Measurements from ENCODE around the gene RASAL3. TPM values are rescaled to one million over a fixed set of nuclear protein-coding genes. Genes with fewer than 3 reads are reported as not detected.

RASAL3 gene
- total RNA-seq, 2 donors from 2014 or later, result 2.3 to 3.7 TPM

DNA sequence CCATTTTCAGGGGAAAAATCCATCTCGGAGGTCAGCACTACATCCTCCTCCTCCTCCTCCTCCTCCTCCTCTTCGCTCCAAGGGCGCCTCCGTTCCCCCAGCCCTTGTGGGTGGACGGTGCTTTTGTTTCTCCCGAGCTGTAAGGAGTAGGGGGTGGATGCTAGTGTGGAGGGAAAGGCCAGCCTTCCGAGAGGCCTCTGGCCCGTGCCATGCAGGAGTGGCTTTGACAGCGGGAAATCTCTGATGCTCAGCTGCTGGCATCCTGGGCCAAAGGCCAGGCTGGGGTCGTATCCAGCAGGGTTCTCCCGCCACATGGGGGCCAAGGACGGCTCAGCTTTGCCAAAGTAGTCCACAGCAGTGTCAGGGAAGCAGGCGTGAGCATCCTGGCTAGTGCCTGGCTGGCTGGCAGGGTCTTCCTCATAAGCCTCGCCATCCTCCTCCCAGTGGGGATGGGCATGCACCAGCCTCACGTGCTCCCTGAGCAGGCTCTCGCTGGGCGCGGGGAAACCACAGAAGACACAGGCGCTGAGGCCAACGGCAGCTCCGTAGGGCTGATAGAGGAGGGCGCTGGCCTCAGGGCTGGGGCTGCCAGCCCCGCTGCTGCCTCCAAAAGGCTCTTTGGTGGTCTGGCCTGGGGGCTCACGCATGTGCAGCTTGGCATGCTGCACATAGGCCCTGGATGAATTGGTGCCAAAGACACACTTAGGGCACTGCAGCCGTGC is 25.1 kb downstream of the RASAL3 start:
- intact Hi-C loops (cut with DNase I), result loop anchor here in 1 of 2 donors (5.0 kb wide), 2 partner anchors 62 to 177 kb away; partner anchors contain the start of gene AKAP8
- DNase-seq (ENCODE audit: low spot score), result peak; percentile 56

GRCh38 chr19:15438577-15438976 is 25.8 kb downstream of the RASAL3 start:
- peak; percentile 78 for DNase-seq (ENCODE audit: low spot score)
- intact Hi-C loops (cut with DNase I), result loop anchor here in 1 of 2 donors (5.0 kb wide), 2 partner anchors 61 to 176 kb away; partner anchors contain the start of gene AKAP8

DNA sequence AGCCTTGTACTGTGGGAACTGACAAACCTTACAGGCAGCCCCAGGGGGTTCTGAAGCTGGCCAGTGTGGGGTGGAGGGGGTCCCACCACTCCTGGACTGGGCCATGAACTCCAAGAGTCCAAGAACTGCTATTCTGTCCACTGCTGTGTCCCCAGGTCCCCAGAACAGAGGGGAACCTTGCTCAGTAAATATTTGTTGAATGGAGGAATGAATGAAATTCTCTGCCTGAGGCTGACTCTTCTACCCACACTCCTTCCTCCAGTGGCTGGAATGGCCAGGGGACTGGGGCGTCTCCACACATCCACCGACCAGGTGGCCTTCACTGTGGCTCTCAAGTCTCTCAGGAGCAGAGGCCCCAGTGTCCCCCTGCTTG is 26.2 kb downstream of the RASAL3 start:
- intact Hi-C loops (cut with DNase I), result loop anchor here in 1 of 2 donors (5.0 kb wide), 2 partner anchors 61 to 176 kb away; partner anchors contain the start of gene AKAP8
- DNase-seq (ENCODE audit: low spot score), result no peak

DNA sequence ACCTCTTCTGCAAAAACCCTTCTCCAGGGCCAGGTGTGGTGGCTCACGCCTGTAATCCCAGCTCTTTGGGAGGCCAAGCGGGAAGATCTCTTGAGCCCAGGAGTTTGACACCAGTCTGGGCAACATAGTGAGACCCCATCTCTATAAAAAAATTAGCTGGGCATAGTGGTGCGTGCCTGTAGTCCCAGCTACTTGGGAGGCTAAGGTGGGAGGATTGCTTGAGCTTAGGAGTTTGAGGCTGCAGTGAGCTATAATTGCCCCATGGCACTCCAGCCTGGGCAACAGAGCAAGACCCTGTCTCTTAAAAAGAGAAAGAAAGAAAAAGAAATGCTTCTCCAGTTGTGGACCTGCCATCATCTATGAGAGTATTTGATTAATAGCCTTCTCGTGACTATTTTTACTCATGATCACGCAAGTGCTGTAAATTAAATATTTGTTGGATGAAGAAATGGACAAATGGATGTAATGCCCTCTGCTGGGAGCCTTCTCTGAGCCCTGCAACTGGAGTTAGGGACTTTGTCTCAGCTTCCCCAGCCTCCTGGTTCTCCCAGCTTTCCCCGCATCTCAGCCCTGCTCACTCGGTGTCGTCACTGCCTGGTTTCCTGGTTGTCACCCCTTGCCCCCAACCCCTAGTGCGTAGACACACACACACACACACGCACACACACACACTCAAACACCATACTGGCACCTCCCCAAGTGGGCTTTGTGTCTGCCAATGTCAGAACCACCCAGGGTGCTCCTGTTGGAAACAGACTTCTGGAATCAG is 26.8 kb downstream of the RASAL3 start:
- intact Hi-C loops (cut with DNase I), result loop anchor here in 1 of 2 donors (5.0 kb wide), 2 partner anchors 60 to 175 kb away; partner anchors contain the start of gene AKAP8
- no peak for DNase-seq (ENCODE audit: low spot score)

GRCh38 chr19:15436826-15437110 is 27.6 kb downstream of the RASAL3 start:
- no peak for DNase-seq (ENCODE audit: low spot score)
- intact Hi-C loops (cut with DNase I), result loop anchor here in 1 of 2 donors (5.0 kb wide), 2 partner anchors 59 to 174 kb away; partner anchors contain the start of gene AKAP8

DNA sequence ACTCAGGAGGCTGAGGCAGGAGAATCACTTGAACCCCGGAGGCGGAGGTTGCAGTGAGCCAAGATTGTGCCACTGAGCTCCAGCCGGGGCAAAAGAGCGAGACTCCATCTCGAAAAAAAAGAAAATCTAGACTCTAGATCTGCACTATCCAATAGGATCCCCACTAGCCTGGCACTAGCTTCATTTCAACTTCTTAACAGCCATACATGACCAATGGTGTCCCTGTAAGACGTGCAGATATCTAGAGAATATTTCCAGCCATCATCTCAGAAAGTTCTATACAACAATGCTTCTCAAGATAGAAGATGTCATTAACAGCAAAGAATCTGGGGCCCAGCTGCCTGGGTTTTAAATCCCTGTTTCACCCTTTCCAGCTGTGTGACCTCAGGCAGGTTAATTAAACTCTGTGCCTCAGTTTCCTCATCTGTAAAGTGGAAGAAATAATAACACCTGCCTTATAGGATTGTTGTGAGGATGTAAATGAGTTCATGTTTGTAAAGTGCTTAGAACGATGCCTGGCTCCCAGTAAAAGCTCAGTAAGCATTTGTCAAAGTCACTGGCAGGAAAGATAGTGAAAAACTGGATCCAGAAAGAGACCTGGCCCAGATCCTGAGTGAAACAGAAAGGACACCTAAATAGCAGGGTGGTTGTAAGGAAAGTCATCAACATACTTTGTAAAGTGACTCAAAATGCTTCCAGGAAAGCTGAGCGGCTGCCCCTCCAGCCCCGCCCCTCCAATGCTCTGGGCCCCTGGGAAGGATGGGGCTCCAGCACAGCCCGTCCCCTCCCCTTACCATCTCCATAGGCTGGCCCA is 28.1 kb downstream of the RASAL3 start:
- DNase-seq (ENCODE audit: low spot score), result no peak
- intact Hi-C loops (cut with DNase I), result loop anchor here in 1 of 2 donors (5.0 kb wide), 2 partner anchors 59 to 174 kb away; partner anchors contain the start of gene AKAP8

DNA sequence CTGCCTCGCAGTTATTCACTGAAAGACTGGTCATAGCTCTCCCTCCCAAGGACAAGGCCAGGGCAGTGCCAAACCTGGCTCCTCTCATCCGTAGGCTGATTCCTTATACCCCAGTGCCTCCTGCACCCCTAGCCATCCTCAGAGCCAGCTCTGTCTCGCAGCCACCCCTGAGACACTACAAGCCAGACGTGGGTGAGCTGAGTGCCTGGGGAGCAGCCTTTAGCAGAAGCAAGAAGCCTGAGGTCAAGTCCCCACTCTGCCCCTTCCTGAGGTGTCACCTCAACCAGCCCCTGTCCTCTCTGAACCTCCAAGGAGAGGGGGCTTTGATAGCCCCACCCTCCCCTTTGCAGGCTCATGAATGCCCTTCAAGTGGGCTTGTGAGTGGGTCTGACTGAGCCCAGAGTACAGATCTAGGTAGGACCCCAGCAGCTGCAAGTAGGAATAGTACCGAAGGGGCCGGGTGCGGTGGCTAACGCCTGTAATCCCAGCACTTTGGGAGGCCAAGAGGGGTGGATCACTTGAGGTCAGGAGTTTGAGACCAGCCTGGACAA is 30.8 kb downstream of the RASAL3 start:
- intact Hi-C loops (cut with DNase I), result no loop called here
- no peak for DNase-seq (ENCODE audit: low spot score)

DNA sequence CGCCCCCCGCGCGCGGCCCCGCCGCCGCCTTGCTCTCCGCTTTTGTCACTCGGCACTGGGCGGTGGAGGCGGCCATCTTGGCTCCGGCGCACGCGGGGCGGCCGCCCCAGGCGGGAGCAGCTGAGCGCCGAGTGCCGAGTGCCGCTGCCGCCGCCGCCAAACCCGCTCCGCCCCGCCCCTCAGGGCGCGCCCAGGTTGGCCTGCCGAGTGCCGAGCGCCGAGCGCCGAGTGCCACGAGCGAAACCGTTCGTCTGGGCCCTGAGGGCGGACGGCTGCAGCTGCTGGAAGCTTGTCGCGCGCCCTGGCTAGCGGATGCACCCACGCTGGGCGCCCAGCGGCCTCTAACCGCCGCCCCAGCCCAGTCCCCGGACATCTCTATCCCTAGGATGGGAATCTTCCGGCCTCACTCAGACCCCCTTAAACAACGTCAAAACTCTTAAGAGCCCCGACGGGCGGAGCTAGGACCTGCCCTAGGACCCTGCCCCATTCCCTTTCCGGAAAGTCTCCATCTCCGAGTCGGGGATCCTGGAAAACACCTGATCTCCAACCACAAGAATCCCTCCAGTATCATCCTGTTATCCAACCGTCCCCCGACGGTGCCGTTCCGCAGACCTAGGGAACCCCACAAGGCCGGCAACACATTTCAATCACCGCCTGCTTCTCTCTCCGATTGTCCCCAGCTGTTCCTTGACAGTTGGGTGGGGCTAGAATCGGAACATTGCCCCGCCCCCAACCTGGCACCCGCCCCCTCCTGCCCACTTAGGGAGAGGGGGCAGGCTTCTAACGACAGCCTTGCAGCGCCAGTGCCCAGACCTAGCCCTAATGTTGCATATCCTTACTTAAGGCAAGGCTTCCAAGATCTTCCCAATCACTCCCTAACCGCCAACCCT is 31.5 kb downstream of the RASAL3 start:
- intact Hi-C loops (cut with DNase I), result no loop called here

GRCh38 chr19:15432018-15432494 is 32.3 kb downstream of the RASAL3 start:
- intact Hi-C loops (cut with DNase I), result no loop called here
- no peak for DNase-seq (ENCODE audit: low spot score)

More for the DNA sequence above, 31.5 kb downstream of the RASAL3 start:
- DNase-seq (ENCODE audit: low spot score), result peak; percentile 97

GRCh38 chr19:15431396-15432017 is 32.8 kb downstream of the RASAL3 start:
- intact Hi-C loops (cut with DNase I), result no loop called here
- no peak for DNase-seq (ENCODE audit: low spot score)

GRCh38 chr19:15430526-15431120 is 33.7 kb downstream of the RASAL3 start:
- intact Hi-C loops (cut with DNase I), result no loop called here
- no peak for DNase-seq (ENCODE audit: low spot score)

DNA sequence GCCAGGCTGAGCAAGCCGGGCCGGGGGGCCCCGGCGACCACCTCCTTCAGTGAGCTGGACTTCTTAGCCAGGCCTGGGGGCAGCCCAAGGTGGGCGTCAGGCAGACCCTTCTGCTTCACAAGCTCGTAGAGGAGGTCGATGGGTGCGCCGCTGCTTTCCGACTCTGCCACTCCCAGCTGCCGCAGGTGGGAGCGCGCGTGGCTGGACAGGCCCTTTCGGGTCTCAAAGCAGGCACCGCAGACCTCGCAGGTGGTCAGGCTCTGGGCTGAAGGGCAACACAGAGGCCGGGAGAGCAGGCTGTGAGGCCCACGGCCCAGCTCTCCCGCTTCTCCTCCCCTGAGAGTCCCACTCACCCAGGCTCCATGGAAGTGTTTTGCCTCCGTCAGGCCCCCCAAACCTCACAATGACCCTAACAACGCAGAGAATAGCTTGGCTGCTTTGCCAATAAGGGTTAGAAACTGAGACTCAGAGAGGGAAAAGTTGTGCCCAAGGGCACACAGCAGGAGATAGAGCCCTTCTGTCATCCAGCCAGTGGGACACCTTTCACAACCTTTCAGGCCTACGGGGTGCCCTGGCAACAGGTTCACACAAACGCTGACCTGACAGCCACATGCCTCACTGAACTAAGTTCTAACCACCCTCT is 34.4 kb downstream of the RASAL3 start:
- no peak for DNase-seq (ENCODE audit: low spot score)
- intact Hi-C loops (cut with DNase I), result no loop called here

DNA sequence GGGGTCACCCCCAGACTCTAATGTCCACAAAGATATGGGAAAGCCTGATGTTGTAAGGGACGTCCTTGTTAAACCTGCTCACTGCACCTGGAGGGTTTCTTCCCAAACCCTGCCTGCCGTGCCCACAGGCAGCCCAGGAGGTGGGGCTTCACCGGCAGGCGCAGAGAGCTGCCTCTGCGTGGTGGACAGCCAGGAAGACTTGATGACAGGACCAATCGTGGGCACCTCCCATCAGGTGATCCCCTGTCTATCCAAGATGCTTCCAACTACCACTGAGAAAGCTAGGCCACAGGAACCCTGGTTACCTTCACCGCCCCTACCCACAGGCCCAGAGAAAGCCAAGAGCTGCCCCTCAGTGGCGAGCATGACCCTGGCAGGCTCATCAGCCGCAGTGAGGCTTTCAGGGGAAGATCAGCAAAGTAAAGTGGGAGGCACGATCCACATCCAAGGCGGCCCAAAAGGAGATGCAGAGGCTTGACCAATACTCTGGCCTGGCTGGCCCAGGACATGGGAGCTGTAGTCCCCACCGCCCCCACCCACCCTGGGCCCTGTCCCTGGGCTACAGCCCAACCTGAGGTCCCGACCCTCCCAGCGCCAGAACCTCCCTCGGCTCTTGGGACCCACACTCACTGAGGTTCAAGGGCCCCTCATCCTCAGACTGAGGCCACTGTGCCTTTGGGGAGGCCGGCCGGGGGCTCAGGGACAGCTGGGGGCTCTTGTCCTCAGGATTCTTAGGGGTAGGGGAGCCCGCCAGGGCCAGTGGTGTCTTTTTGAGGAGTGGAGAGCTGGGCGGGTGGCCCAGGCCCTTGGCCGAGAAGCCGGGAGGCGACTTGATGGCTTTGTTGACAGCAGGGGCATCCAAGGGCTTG is 35.2 kb downstream of the RASAL3 start:
- intact Hi-C loops (cut with DNase I), result no loop called here
- no peak for DNase-seq (ENCODE audit: low spot score)

GRCh38 chr19:15427991-15428471 is 36.3 kb downstream of the RASAL3 start:
- intact Hi-C loops (cut with DNase I), result no loop called here
- no peak for DNase-seq (ENCODE audit: low spot score)

- DNase-seq (ENCODE audit: low spot score), result no peak
- intact Hi-C loops (cut with DNase I), result no loop called here
Observed at GRCh38 chr19:15427350-15427700, 37.0 kb downstream of the RASAL3 start.

All from posterior vena cava (tissue), 2 donors.